ENCODE measurements around the gene MSI1. TPM values are rescaled to one million over a fixed set of nuclear protein-coding genes. Genes with fewer than 3 reads are reported as not detected.

The MSI1 gene
- total RNA-seq, 1 donor from 2014 or later, result 0.96 TPM

- DNase-seq (ENCODE audit: low spot score), result no peak
Measured at GRCh38 chr12:120377611-120378010, 8.6 kb upstream of the MSI1 start.

GRCh38 chr12:120376934-120377572 is 8.1 kb upstream of the MSI1 start:
- DNase-seq (ENCODE audit: low spot score), result no peak

GRCh38 chr12:120376416-120376815 is 7.5 kb upstream of the MSI1 start:
- no peak for DNase-seq (ENCODE audit: low spot score)

GRCh38 chr12:120376009-120376408 is 7.0 kb upstream of the MSI1 start:
- no peak for DNase-seq (ENCODE audit: low spot score)

DNA sequence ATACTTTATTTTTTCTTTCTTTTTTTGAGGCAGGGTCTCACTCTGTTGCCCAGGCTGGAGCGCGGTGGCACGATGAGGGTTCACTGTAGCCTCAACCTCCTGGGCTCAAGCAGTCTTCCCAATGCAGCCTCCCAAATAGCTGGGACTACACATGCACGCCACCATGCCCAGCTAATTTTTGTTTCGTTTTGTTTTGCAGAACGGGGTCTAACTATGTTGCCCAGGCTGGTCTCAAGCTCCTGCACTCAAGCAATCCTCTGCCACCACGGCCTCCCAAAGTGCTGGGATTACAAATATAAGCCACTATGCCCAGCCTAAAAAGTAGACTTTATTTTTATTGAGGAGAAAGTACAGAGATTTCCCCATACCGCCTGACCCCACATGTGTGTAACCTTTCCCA is 4.7 kb upstream of the MSI1 start:
- no peak for DNase-seq (ENCODE audit: low spot score)

DNA sequence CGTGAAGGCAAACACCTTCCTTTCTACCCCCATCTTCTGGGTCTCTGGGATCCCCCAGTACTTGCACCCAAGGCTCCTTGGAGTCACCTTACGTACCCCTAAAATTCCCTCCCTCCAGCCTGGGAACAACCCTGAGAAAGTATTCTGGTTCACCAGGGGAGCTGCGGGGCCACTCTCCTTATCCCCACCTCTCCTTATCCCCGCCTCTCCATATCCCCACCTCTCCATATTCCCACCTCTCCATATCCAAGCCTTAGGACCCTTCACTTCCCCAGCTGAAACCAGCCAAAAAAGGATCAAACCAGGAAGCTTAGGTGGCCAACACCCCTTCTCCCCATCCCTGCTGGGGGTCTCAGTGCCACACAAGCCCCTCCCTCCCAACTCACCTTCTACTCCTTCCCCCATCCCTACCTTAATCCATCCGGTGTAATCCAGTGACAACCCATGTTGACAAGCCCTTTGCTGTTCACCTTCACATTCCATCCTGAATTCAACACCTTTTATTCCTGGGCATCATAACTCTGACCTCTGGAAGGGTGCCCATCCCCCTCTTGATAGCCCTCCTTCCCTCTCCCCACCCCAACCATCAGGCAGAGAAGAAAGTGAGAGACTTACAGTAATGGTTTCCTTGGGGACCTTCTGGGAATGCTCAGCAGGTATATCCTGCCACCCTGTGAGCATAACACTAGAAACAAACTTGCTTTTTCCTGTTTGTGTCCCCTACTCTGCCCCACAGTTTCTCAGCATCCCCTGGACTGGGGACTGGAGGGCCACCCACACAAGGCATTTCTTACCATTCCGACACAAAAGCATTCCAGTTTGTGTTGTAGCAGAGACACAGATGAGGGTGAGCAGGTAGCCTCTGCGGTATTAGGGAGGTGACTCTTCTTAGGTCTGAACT is 1.6 kb upstream of the MSI1 start:
- no peak for DNase-seq (ENCODE audit: low spot score)

DNA sequence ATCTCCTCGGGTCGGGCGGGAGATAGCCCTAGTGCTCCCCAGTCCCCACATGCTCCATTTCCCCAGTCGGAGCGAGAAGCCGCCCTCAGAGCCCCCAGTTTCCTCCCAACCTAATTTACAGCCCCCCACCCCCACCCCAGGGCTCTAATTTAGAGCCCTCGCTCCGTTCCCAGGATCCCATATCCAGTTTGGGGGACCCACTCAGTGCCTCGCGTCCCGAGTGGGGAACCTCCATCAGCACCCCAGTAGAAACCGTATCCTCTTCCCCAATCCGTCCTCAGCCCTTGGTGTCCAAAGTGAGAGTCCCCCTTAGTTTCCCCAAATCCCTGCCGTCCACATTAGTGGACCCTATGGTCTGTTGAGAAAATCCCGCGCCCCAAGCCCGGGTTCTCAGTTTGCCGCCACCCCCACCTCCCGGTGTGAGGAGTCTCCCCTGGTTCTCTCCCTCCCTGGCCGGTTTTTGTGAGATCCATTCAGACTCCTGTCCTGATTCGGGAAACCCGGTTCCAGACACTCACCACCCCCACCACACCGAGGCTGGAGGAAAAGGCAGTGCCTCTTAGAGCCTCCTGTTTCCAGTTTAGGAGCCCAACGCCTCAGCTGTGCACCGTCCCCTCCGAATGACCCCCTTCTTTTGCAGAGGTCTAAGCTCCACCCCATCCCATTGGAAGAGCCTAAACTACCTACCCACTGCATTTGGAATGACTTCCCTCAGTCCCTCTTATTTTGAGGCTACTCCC is 809 bp upstream of the MSI1 start:
- no peak for DNase-seq (ENCODE audit: low spot score)

GRCh38 chr12:120367924-120368788 is 808 bp downstream of the MSI1 start:
- DNase-seq (ENCODE audit: low spot score), result no peak

- peak; percentile 21 for DNase-seq (ENCODE audit: low spot score)
Measured at GRCh38 chr12:120367233-120367923, 1.6 kb downstream of the MSI1 start.

- no peak for DNase-seq (ENCODE audit: low spot score)
Measured at GRCh38 chr12:120366845-120367232, 2.1 kb downstream of the MSI1 start.

DNA sequence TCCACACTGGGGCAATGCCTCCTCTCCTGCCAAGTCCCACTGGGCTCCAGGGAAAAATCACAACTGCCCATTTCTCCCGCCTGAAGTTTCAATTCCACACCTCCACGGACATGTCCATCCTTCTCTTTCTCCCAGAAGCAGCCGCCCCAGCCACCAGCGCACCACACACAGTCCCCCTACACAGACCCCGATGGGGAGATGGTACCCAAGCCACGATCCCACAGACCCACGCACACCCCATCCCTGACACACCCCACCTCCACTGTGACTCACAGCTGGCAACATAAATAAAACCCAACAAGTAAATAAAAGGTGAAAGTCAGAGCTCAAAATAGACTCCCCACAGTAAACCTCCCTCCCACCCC is 2.6 kb downstream of the MSI1 start:
- DNase-seq (ENCODE audit: low spot score), result no peak

- DNase-seq (ENCODE audit: low spot score), result no peak
Measured at GRCh38 chr12:120365675-120366340, 3.2 kb downstream of the MSI1 start.

DNA sequence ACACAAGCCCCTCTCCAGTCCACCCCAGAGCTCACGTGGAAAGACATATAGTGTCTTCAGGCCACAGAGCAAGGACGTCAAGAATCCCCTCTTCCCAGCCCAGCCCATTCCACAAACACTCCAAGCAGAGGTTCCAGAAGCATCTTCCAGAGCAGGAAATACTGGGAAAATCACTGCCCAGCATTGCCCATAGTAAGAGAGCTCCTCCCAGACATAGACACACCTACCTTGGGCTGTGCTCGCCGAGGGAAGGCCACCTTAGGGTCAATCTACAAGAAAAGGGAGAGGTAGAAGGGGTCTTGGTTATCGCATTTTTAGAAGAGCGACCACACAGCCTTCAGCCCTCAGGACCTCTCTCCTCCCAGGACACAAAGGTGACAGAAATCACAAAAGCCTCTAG is 4.5 kb downstream of the MSI1 start:
- no peak for DNase-seq (ENCODE audit: low spot score)

DNA sequence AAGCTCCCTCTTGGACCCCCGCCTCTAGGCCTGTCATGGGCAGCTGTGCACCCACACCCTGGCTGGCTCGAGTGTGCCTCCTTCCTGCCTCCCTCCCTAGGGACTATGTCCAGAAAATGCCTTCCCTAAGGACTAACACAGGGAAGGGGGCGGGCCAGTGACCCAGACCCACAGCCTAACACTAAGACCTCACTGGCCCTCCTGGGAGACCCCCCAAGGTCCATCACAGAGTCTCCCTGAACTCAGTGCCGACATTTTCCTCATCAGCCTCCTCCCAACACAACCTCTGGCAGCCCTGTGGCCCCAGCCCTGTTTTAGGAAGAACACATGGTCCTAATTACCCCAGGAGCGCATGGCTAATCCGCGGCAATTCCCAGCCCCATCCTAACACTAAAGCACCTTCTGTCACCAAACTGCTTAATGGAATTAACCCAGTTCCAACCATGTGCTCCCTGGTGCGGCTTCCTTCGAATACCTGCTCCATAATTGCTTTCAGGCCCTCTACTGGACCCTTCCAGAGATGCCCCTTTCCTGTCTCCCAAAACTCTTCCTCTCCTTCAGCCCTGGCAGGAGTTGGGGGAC is 5.6 kb downstream of the MSI1 start:
- DNase-seq (ENCODE audit: low spot score), result no peak

DNA sequence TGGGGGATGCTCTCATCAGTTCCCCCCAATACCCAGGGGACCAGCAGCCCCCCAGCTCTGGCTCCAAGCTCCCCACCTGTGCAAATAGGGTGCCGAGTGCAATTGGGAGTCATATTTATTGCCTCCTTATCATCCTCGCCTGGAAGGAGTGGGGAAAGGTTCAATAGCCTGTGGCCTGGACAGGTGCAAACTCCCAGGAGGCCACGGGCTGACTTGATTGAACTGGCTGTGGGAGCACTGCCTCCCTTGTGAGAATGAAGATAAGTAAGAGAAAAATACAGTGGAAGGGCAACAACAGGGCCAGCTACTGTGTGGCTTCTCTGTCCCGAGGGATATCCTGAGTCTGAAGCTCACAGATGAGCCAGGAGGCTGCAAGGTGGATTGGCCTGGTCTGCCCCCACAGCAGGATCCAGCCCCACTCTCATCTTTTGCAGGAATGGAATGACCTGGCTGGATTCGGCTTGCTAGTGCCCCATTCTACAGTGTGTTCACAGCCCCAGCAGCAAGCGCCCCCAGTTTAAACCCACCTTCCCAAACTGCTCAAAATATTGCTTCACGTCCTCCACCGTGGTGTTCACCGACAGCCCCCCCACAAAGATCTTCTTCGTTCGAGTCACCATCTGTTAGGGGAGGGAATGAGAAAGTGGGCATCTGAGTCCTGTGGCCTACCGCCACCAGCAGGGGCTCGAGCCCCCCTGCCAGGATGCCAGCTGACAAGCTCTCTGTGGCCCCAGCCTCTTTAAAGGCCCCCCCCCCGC is 6.3 kb downstream of the MSI1 start:
- DNase-seq (ENCODE audit: low spot score), result no peak

DNA sequence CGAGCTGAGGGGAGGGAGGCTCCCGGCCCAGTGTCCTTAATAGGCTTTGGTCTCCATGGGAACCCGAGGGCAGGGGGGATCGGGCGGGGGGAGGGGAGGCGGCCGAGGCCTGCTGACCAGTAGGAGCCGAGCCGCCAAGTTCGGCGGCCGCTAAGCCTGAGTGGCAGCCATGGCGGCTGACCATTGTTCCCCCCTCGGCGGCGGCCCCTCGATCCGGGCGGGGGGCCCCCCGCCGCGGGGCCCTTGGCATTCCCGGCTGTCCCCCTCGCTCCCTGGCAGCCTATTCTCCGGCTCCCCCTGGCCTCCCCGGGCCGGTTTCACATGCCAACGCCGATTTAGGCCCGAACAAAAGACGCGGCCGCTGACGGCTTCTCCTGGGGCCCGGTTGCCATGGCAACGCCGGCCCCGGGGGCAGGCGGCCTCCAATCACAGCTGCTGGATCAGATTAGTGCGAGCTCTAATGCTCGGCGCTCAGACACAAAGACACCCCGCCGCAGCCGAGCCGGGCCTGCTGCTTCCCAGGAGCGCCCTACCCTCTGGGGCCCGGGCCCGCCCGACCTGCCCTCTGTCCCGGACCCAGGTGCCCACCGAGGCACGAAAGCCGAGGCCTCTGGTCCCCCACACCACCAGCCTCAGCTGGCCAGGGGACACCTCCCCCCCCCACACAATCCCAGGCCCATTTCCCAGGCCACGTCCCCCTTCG is 7.3 kb downstream of the MSI1 start:
- DNase-seq (ENCODE audit: low spot score), result peak; percentile 90

DNA sequence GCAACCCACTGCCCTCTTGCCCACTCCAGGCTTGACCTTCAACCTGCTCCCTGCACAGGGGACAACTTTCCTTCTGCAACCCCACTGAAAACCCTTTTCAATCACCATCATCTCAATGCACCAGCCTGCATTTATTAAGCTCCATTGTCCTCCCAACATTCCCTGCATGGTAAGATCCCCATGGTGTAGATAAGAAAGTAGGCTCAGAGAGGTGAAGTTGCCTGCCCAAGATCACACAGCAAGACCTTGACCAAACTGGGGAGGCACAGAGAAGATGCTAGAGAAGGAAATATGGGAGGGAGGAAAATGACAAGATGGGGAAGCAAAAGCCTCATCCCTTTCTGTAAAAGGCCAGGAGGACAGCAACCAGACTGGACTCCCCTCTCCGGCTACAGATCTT is 9.8 kb downstream of the MSI1 start:
- DNase-seq (ENCODE audit: low spot score), result no peak

DNA sequence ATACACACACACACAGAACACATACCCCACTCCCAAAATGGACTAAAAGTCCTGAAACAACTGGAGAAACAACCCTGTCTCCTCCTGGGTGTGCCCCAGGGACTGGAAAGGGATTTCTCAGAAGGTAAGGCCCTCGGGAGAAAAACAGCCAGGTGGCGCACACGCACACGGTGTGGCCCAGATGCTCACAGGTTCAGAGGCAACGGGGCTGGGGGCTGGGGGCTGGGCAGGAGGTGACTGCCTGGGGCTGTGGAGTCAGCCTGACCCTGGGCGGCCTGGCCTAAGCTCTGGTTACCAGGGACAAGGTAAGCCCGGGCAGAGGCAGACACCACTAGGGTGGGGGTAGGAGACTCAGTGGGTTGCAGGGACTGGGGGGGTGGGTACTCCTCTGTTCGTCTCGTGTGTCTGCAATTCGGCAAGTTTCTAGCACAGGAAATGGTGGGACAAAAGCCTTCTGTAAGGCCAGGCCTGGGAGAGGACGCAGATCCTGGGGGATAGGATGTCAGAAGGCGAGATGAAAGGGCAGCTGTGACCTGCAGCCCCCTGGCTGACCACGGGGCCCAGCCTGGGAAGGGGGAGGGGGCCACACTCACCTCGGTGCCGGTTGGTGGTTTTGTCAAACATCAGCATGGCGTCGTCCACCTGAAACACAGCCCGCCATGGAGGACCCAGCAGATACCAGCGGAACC is 10.4 kb downstream of the MSI1 start:
- DNase-seq (ENCODE audit: low spot score), result no peak
